HFF-Myc (cell line): ENCODE results near the gene LILRA2.

Source experiments
- DNase-seq: peaks from one replicate; pipeline ENCODE4 v3.0.0-alpha.2; 2011; ENCODE audit warnings: low read depth; ENCODE audit errors: extremely low read depth
- H3K4me3 ChIP-seq: replicated peaks from 2 replicates; pipeline ENCODE4 v1.5.1; 2011; ENCODE audit warnings: low read depth, mild to moderate bottlenecking, control low read depth, low read length
- TF ChIP-seq, protein P1 (sequence below): IDR thresholded peaks from 2 replicates; pipeline ENCODE4 v1.5.1; 2012; ENCODE audit warnings: mild to moderate bottlenecking, low read depth, low read length, control low read depth; ENCODE audit errors: missing control alignments

The LILRA2 gene

DNA sequence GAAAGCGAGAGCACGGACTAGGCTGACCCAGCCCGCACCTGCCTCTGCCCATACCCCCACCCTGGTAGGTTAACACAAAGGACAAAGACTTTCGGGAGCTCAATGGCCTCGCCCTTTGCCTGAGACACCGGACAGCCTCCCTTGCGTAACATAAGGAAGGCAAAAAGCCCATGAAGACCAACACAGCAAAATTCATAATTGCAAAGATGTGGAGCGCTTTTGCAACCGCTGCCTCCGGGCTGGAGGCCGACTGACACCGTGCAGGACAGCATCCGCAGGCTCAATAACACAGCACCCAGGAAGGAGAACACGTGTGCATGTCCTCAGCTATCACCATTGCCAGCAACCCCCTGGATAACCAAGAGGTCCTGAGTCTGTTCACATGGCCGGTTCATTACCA, 35.2 kb downstream of the LILRA2 start:
- TF ChIP-seq, protein P1, sequence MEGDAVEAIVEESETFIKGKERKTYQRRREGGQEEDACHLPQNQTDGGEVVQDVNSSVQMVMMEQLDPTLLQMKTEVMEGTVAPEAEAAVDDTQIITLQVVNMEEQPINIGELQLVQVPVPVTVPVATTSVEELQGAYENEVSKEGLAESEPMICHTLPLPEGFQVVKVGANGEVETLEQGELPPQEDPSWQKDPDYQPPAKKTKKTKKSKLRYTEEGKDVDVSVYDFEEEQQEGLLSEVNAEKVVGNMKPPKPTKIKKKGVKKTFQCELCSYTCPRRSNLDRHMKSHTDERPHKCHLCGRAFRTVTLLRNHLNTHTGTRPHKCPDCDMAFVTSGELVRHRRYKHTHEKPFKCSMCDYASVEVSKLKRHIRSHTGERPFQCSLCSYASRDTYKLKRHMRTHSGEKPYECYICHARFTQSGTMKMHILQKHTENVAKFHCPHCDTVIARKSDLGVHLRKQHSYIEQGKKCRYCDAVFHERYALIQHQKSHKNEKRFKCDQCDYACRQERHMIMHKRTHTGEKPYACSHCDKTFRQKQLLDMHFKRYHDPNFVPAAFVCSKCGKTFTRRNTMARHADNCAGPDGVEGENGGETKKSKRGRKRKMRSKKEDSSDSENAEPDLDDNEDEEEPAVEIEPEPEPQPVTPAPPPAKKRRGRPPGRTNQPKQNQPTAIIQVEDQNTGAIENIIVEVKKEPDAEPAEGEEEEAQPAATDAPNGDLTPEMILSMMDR, result no peak
- DNase-seq, result no peak
- no peak overlapping the region for H3K4me3 ChIP-seq

DNA sequence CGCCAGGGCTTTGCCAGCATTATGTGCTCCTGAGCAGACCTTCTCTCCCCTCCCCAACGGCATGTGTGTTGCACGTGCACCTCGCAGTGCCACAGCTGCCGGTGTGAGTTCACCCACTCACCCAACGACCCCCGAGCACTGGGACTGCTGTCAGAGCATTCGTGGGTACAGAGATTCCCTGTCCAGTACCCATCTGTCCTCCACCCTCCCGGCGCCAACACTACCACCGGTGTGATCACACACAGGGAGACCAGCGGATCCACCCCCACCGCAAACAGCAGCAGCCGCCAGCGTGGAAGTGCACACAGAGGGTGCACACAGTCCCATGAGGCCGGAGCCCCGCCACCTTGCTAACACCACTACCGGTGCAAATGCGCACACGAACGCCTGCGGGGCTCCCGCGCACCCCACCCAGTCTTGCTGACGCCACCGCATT, 35.8 kb downstream of the LILRA2 start:
- H3K4me3 ChIP-seq, result no peak overlapping the region

DNA sequence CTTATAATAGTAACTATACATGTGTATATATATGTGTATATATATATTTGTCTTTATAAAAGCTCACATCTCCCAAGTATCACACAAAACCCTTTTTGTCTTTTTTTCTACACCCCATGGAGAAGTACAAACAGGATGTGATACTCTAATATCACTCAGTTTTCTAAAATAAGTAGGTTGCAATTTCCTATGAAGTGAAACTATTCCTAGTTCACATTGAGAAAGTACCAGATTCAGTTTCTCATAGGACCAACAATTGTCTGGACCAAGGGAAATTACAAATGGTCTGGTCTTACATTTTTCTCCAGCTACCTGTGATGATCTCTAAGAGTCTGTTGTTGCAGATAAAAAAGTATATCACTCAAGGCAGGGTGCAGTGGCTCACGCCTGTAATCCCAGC, 38.8 kb downstream of the LILRA2 start:
- TF ChIP-seq, protein P1, result no peak
- no peak for DNase-seq
- no peak overlapping the region for H3K4me3 ChIP-seq

More for the DNA sequence above, 35.8 kb downstream of the LILRA2 start:
- no peak for DNase-seq
- TF ChIP-seq, protein P1, result no peak

- no peak for DNase-seq
- no peak overlapping the region for H3K4me3 ChIP-seq
- TF ChIP-seq, protein P1, result no peak
Observed at GRCh38 chr19:54614726-54615125, 41.1 kb downstream of the LILRA2 start.

GRCh38 chr19:54616057-54616456, 42.5 kb downstream of the LILRA2 start:
- DNase-seq, result no peak
- TF ChIP-seq, protein P1, result no peak
- H3K4me3 ChIP-seq, result no peak overlapping the region

- DNase-seq, result no peak
- TF ChIP-seq, protein P1, result no peak
- H3K4me3 ChIP-seq, result no peak overlapping the region
Observed at GRCh38 chr19:54616821-54617560, 43.4 kb downstream of the LILRA2 start.
